C4-2B (cell line): ENCODE measurements around the gene ZHX3.

Experiments
- ZFX ChIP-seq: fragments of 450-650 bp; IDR thresholded peaks from 2 replicates; pipeline ENCODE4 v1.6.1; 2017
- TF ChIP-seq, protein P1 (sequence below): fragments of 450-650 bp; conservative IDR thresholded peaks from 2 replicates; pipeline ENCODE4 v1.5.1; 2017; ENCODE audit warnings: mild to moderate bottlenecking

- TF ChIP-seq, protein P1, sequence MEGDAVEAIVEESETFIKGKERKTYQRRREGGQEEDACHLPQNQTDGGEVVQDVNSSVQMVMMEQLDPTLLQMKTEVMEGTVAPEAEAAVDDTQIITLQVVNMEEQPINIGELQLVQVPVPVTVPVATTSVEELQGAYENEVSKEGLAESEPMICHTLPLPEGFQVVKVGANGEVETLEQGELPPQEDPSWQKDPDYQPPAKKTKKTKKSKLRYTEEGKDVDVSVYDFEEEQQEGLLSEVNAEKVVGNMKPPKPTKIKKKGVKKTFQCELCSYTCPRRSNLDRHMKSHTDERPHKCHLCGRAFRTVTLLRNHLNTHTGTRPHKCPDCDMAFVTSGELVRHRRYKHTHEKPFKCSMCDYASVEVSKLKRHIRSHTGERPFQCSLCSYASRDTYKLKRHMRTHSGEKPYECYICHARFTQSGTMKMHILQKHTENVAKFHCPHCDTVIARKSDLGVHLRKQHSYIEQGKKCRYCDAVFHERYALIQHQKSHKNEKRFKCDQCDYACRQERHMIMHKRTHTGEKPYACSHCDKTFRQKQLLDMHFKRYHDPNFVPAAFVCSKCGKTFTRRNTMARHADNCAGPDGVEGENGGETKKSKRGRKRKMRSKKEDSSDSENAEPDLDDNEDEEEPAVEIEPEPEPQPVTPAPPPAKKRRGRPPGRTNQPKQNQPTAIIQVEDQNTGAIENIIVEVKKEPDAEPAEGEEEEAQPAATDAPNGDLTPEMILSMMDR, result no peak
- TF ChIP-seq ZFX, result no peak
Measured at GRCh38 chr20:41167481-41168253, 149.9 kb downstream of the ZHX3 start.
